Activated naive CD4-positive, alpha-beta T cell treated with anti-CD3 and anti-CD28 coated beads, Interleukin-2, amount 50 U/mL, for 72 hours (primary cell): ENCODE measurements around the gene CDC42. TPM values are rescaled to one million over a fixed set of nuclear protein-coding genes. Genes with fewer than 3 reads are reported as not detected.

Experiments used
- ATAC-seq, 2 donors: fragments of 150-1000 bp; cut with Tn5 transposase; 2 replicates each; pipeline ENCODE4 v1.10.0; 2021; ENCODE audit warnings: mild to moderate bottlenecking in 2 of 2, moderate library complexity in 2 of 2
- DNase-seq, 2 donors: peaks; one replicate each; pipeline ENCODE4 v3.0.0; 2021 to 2022; ENCODE audit warnings: low spot score in 2 of 2
- H3K27ac Mint-ChIP-seq, 2 donors: one replicate each; pipeline ENCODE4 v1.8.0; 2022; ENCODE audit warnings: mild to moderate bottlenecking in 2 of 2, mixed read lengths in 2 of 2
- H3K36me3 Mint-ChIP-seq, 2 donors: one replicate each; pipeline ENCODE4 v1.8.0; 2022; ENCODE audit warnings: mixed read lengths in 2 of 2
- H3K9me3 Mint-ChIP-seq, 2 donors: one replicate each; pipeline ENCODE4 v1.8.0; 2022; ENCODE audit warnings: mixed read lengths in 2 of 2
- total RNA-seq, 2 donors: library from RNA; stranded (reverse); gene quantifications; one replicate each; pipeline ENCODE4 v1.2.3, GENCODE V29; 2022

CDC42 gene
- total RNA-seq, 2 donors from 2014 or later = 266 to 331 TPM

DNA sequence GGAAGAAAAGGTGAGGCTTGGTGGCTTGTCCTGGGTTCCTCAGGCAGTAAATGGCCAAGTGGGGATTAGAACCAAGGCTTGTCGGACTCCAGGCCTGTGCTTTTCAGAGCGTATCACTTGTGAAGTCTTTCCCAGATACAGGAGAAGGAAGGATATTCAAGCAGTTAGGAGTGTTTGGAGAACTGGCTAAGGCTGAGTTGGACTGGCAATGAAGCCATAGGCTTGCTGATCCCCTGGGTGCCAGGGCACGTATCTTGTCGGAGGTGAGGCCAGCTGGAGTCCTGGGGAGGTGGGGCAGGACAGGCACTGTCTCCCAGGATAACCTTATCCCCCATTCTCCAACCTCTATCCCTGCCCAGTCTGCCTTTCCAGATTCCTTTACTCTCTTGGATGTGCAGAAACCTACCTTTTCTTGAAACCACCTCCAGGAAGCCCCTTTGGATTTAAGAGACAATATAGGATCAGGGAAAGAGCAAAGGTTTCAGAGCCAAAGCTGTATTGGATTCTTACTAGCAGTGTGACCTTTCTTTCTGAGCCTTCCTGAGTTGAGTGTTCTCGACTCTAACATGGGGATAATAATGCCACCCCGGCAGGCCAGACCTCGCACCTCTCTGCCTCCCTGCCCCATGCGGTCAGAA lies 72.2 kb downstream of the CDC42 start:
- Mint-ChIP-seq H3K36me3 (no peaks in the 10 kb centered on the region), H3K27ac (peak overlapping the region in 1 of 2 donors; percentile 72), H3K9me3 (no peaks in the 10 kb centered on the region)
- ATAC-seq (no peak), DNase-seq (no peak)

DNA sequence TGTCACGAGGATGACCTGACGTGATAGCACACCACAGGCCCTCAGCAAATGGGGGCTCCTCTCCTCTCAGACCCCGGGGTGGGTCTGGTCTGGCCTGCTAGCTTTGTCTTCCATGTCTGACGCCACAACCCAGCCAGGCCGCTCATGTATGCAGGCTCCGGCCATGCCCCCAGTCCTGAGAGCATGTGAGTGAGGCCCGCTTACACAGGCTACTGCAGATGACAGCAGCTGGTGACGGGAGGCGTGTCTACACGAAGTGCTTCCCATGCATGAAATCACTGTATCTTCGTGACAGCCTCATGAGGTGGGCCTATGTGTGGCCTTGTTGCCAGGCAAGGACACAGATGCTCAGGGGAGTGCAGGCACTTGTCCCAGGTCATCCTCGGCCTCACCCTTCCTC lies 74.0 kb downstream of the CDC42 start:
- ATAC-seq = no peak
- DNase-seq = no peak
- Mint-ChIP-seq H3K36me3 (no peaks in the 10 kb centered on the region), H3K27ac (no peak overlapping the region), H3K9me3 (no peaks in the 10 kb centered on the region)

DNA sequence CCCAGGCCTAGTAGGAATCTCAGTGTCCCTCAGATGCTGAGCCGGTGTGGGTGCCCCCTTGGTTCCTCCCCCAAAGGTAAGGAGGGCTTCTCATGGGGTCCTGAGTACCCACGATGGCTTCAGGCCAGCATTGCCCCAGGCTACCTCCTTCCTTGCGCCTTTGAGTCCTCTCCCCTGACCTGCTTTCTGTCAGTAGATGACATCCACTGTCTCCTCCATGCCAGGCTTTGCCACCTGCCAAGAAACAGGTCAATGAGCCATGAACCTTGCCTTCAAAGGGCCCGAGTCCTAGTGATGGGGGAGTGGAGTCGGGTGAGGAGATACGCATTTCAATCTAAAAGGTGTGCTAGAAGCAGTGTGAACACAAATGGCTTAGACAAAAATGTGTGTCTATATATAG lies 74.7 kb downstream of the CDC42 start:
- ATAC-seq (no peak), DNase-seq (no peak)
- H3K27ac Mint-ChIP-seq = no peak overlapping the region
- H3K36me3 Mint-ChIP-seq = no peaks in the 10 kb centered on the region
- no peaks in the 10 kb centered on the region for H3K9me3 Mint-ChIP-seq

DNA sequence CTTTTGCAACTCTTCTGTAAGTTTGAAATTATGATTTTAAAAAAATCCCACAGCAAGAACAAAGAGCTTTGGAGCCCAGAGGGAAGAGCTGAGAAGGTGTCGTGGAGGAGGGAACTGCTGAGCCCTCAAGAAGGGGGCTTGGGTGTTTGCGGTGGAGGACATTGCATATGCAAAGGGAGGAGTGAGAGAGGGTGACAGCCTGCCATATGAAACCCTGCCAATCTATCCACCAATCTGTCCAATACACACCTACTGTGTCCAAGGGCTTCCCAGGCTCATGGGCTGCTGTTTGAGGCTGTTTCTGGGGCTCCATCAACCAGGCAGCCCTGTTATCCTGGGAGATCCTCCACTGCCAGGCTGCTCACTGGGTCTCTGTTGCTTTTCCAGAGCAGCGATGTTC lies 75.2 kb downstream of the CDC42 start:
- H3K36me3 Mint-ChIP-seq = no peaks in the 10 kb centered on the region
- ATAC-seq = no peak

DNA sequence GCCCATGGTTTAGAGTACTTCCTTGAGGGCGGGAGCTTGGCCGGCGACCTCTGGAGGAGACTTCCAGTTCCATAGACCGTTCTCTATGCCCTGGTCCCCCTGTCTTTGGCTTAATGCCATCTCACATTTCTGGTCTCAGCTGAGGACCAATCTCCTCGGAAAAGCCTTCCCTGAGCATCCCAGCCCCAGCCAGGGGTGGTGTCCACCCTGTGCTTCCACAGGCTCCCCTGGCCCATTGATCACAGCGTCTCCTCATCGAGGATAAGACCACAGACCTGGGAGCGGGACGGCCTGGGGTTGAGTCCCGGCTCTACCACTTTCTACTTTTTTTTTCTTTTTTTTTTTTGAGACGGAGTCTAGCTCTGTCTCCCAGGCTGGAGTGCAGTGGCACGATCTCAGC lies 75.9 kb downstream of the CDC42 start:
- no peak overlapping the region for H3K27ac Mint-ChIP-seq
- DNase-seq (no peak), ATAC-seq (no peak)
- H3K36me3 Mint-ChIP-seq = no peaks in the 10 kb centered on the region
- no peaks in the 10 kb centered on the region for H3K9me3 Mint-ChIP-seq

More for the DNA sequence above, 75.2 kb downstream of the CDC42 start:
- no peak for DNase-seq
- Mint-ChIP-seq H3K9me3 (no peaks in the 10 kb centered on the region), H3K27ac (no peak overlapping the region)

GRCh38 chr1:22129501-22130117 lies 77.1 kb downstream of the CDC42 start:
- Mint-ChIP-seq H3K36me3 (no peaks in the 10 kb centered on the region), H3K9me3 (no peaks in the 10 kb centered on the region), H3K27ac (peak overlapping the region in 1 of 2 donors; percentile 36)
- no peak for DNase-seq
- ATAC-seq = no peak

- Mint-ChIP-seq H3K9me3 (no peaks in the 10 kb centered on the region), H3K36me3 (no peaks in the 10 kb centered on the region), H3K27ac (peak overlapping the region in 1 of 2 donors; percentile 36)
- DNase-seq = no peak
- no peak for ATAC-seq
These were observed 78.6 kb downstream of the CDC42 start for GRCh38 chr1:22131062-22131461.

- peak; percentile 69 to 83 for ATAC-seq
- no peaks in the 10 kb centered on the region for H3K36me3 Mint-ChIP-seq
- H3K9me3 Mint-ChIP-seq = no peaks in the 10 kb centered on the region
- peak; percentile 66 to 77 for DNase-seq
- H3K27ac Mint-ChIP-seq = no peak overlapping the region
These were observed 79.5 kb downstream of the CDC42 start for GRCh38 chr1:22131875-22132486.

GRCh38 chr1:22132517-22133235 lies 80.2 kb downstream of the CDC42 start:
- Mint-ChIP-seq H3K9me3 (no peaks in the 10 kb centered on the region), H3K36me3 (no peaks in the 10 kb centered on the region), H3K27ac (no peak overlapping the region)
- DNase-seq = no peak
- no peak for ATAC-seq

DNA sequence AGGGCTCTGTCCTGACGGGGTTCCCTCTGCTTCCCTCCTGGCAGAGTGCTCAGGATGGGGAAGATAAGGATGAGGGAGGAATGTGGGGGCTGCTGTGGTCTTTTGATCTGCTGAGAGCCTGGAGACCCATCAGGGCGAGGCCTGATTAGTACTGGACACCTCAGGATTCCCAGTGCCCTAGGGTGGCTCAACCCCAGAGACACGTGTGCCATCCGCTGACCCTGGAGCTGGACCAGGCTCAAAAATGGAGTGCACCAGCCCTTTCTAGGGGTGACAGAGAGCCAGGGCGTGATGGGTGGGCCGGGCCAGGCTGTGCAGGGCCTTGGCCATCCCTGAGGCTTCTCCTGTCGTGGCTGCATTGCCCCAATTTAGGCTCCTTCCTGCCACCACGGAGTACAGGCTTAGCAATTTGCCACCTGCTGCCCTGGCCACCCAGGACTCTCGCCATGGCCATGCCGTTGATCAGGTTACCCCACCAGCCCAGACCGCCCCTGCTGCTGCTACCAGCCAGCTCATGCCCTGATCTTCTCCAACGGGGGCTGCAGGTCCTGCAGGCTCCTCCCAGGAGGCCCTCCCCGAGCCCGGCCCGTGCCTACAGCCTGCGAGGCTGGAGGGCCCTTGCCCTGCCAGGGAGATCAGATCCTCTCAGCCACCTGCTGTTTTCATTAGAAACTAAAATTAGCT lies 80.9 kb downstream of the CDC42 start:
- H3K9me3 Mint-ChIP-seq = no peaks in the 10 kb centered on the region
- H3K36me3 Mint-ChIP-seq = no peaks in the 10 kb centered on the region
- ATAC-seq (no peak), DNase-seq (no peak)
- H3K27ac Mint-ChIP-seq = no peak overlapping the region

DNA sequence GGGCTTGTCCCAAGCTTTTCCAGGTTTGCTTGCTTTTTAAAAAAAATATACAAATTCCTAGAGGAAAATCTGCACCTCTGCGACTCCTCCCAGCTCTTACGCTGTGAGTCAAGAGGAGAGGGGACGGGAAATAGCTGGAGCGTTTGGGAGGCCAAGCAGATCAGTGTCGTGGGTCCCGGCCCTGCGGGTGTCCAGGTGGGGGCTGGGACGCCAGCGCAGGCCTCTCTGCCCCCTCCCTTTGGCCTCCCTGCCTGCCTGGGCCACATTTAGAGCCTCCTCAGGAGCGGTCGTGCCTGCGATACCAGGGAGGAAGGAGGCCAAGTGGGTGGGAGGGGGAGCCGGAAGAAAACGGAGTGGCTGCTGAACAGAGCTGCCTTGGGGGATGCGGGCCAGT lies 81.4 kb downstream of the CDC42 start:
- no peaks in the 10 kb centered on the region for H3K36me3 Mint-ChIP-seq
- DNase-seq (no peak), ATAC-seq (no peak)
- H3K27ac Mint-ChIP-seq = no peak overlapping the region
- H3K9me3 Mint-ChIP-seq = no peaks in the 10 kb centered on the region

DNA sequence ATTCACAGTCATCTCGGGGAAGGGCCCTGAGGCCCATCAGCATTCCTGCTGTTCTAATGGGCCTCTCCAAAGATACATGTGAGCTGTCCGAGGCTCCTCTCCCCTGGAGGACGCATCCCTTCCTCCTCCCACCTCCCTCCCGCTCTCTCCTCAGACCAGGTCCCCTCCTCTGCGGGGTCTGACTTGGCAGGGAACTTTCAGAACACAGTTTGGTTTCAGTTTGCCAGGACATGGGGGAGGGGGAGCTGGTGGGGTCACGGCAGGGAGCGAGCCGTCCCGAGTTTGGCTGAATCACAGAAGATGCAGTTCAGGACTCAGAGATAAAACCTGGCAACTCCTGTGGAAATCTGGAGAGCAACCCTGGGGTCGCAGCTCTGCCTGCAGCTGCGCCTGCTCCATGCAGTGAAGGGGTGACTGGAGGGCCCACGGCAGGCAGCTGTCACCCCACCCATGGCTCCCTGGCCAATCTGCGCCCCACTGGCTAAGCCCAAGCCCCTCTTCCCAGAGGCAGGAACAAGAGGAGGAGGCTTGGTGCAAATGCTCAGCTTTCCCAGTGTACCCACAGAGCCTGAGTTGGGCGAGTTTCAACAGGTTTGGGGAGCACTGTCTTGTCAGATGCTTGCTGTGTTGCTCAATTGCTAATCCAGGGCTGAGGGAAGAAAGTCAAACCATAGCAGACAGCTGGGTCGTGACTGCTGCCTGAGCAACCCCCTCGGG lies 84.7 kb downstream of the CDC42 start:
- no peak for ATAC-seq
- DNase-seq = no peak
- Mint-ChIP-seq H3K36me3 (no peaks in the 10 kb centered on the region), H3K27ac (no peak overlapping the region), H3K9me3 (no peaks in the 10 kb centered on the region)

GRCh38 chr1:22139066-22139594 lies 86.6 kb downstream of the CDC42 start:
- DNase-seq = no peak
- no peak overlapping the region for H3K27ac Mint-ChIP-seq
- no peak for ATAC-seq
- H3K36me3 Mint-ChIP-seq = no peaks in the 10 kb centered on the region
- no peaks in the 10 kb centered on the region for H3K9me3 Mint-ChIP-seq

GRCh38 chr1:22139817-22140216 lies 87.3 kb downstream of the CDC42 start:
- no peaks in the 10 kb centered on the region for H3K9me3 Mint-ChIP-seq
- DNase-seq (no peak), ATAC-seq (no peak)
- H3K36me3 Mint-ChIP-seq = no peaks in the 10 kb centered on the region
- H3K27ac Mint-ChIP-seq = no peak overlapping the region
